Measurements from ENCODE around the gene CNOT9. TPM values are rescaled to one million over a fixed set of nuclear protein-coding genes. Genes with fewer than 3 reads are reported as not detected.
A peak's percentile ranks its signal among the peaks of the same experiment; 100 is the strongest.
"Not testable (repeated sequence)": the region's sequence is repeated elsewhere in the genome, so short reads cannot be mapped to it uniquely, and the experiment has no call there.

Gene CNOT9
- 18.9 TPM for total RNA-seq
- long read RNA-seq, full-length matches to known transcripts: 17 of 17 reads
- long read RNA-seq, partial matches to known transcripts: 0 of 17 reads
- long read RNA-seq, other reads (novel, unspliced or antisense): 0 of 17 reads

GRCh38 chr2:218568190-218569037, at the start of gene CNOT9, which contains the start of gene USP37:
CNOT9 (plus strand) TSS chr2:218568839; CDS start chr2:218568955, 116 bp downstream.
USP37 (minus strand) TSS chr2:218568351; CDS start chr2:218558653, 9,698 bp downstream.
- no peak for TF ChIP-seq CTCF (IDR thresholded peaks at IDR 0.05; ENCODE audit: borderline replicate concordance)
- Histone ChIP-seq H3K27ac (replicated peaks) (peak within 1 kb of the TSS; percentile 95), H3K4me3 (peak within 1 kb of the TSS; percentile 91), H3K4me1 (peaks cover 62% of the 10 kb centered on the region), H3K27me3 (ENCODE audit: low read depth) (no peaks in the 10 kb centered on the region), H3K36me3 (peaks cover 11% of the 10 kb centered on the region), H3K9me3 (replicated peaks) (no peaks in the 10 kb centered on the region)
- intact Hi-C loops (cut with micrococcal nuclease): no loop called here
- DNase-seq: peak; percentile 100

GRCh38 chr2:218518876-218519275, 49.8 kb upstream of the CNOT9 start:
- Histone ChIP-seq H3K36me3 (peaks cover 30% of the 10 kb centered on the region), H3K27me3 (ENCODE audit: low read depth) (no peaks in the 10 kb centered on the region), H3K4me3 (no peak overlapping the region), H3K9me3 (replicated peaks) (peaks cover 5% of the 10 kb centered on the region), H3K27ac (replicated peaks) (no peak overlapping the region), H3K4me1 (no peaks in the 10 kb centered on the region)
- no peak for DNase-seq
- no peak for TF ChIP-seq CTCF (IDR thresholded peaks at IDR 0.05; ENCODE audit: borderline replicate concordance)
- intact Hi-C loops (cut with micrococcal nuclease): no loop called here

GRCh38 chr2:218523651-218524050, 45.0 kb upstream of the CNOT9 start:
- Histone ChIP-seq H3K36me3 (peaks cover 73% of the 10 kb centered on the region), H3K4me1 (no peaks in the 10 kb centered on the region), H3K27me3 (ENCODE audit: low read depth) (no peaks in the 10 kb centered on the region), H3K4me3 (no peak overlapping the region), H3K9me3 (replicated peaks) (peaks cover 9% of the 10 kb centered on the region), H3K27ac (replicated peaks) (no peak overlapping the region)
- intact Hi-C loops (cut with micrococcal nuclease): no loop called here
- TF ChIP-seq CTCF (IDR thresholded peaks at IDR 0.05; ENCODE audit: borderline replicate concordance): no peak
- DNase-seq: no peak

GRCh38 chr2:218528409-218528808, 40.2 kb upstream of the CNOT9 start:
- intact Hi-C loops (cut with micrococcal nuclease); H3K27ac ChIP-seq (replicated peaks); H3K4me3 ChIP-seq; H3K4me1 ChIP-seq; H3K27me3 ChIP-seq (ENCODE audit: low read depth); DNase-seq; H3K9me3 ChIP-seq (replicated peaks): not testable (repeated sequence)
- peaks cover 94% of the 10 kb centered on the region for H3K36me3 ChIP-seq

GRCh38 chr2:218529990-218530389, 38.6 kb upstream of the CNOT9 start:
- H3K9me3 ChIP-seq (replicated peaks): no peaks in the 10 kb centered on the region
- DNase-seq: no peak
- H3K36me3 ChIP-seq: peaks cover 93% of the 10 kb centered on the region
- H3K4me1 ChIP-seq: no peaks in the 10 kb centered on the region
- no peak overlapping the region for H3K27ac ChIP-seq (replicated peaks)
- no peak overlapping the region for H3K4me3 ChIP-seq
- no peaks in the 10 kb centered on the region for H3K27me3 ChIP-seq (ENCODE audit: low read depth)
- TF ChIP-seq CTCF (IDR thresholded peaks at IDR 0.05; ENCODE audit: borderline replicate concordance): no peak
- intact Hi-C loops (cut with micrococcal nuclease): no loop called here

Data from left ventricle myocardium inferior (tissue), 1 donor.